NCI-H187 (cell line): ENCODE data around the gene FCN3.
A peak's percentile ranks its signal among the peaks of the same experiment; 100 is the strongest.
"Not testable (repeated sequence)": the region's sequence is repeated elsewhere in the genome, so short reads cannot be mapped to it uniquely, and the experiment has no call there.

Experiments
- DNase-seq, 2 experiments: peaks; one replicate each; lab custom pipeline; 2025; lab: John Stamatoyannopoulos, UW

The FCN3 gene

DNA sequence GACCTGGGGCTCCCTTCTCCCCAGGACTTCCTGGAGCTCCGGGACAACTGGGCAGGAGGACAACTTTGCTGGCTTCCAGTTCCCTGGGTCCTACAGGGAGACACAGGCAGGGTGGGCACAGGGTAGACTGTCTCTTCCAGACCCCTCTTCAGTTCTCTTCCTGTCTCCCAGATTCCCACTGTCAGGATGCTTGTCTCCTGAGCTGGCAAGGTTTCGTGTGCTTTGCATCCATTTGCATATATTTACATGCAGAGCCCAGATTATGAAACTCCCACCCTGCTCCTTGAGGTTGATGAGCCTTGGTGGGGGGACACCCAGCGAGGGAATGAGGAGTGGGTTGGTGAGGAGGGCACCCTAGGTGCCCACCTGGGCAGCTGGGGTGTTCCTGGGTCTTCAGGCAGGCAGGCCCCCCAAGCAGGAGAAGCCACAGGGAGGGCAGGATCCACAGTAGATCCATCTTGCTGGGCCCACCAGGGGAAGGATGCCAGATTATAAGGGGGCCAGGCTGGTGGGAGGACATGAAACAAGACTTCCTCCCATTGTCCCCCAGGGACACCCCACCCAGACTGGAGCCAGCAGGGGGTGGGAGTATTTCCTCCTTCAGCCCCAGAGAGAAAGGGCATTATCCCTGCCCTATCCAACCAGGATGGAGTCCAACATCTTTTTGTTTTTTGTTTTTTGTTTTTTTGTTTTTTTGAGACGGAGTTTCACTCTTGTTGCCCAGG is at the start of gene FCN3:
TSS of gene FCN3 (minus strand) at position 463 of the 725 bp plus-strand sequence. CDS start at position 457, 6 bp downstream.
- DNase-seq: no peak

DNA sequence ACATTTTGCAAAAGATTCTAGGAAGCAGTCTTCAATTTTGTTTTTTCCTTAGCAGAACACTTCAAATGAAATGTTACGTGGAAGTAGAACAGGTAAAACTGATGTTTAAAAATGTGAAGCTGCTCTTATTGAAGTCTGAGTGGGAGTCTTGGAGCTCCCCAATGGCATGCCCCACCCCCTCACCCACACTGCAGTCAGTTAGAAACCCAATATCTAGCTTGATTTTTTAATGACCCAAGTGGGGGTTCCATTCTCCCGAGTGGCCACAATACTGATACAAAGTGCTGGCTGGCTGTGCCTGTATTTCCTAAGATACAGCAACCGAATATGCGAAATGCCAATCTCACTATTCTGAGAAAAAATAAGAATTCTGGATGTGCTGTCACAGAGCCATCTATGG is 49.1 kb upstream of the FCN3 start:
- DNase-seq: no peak

DNA sequence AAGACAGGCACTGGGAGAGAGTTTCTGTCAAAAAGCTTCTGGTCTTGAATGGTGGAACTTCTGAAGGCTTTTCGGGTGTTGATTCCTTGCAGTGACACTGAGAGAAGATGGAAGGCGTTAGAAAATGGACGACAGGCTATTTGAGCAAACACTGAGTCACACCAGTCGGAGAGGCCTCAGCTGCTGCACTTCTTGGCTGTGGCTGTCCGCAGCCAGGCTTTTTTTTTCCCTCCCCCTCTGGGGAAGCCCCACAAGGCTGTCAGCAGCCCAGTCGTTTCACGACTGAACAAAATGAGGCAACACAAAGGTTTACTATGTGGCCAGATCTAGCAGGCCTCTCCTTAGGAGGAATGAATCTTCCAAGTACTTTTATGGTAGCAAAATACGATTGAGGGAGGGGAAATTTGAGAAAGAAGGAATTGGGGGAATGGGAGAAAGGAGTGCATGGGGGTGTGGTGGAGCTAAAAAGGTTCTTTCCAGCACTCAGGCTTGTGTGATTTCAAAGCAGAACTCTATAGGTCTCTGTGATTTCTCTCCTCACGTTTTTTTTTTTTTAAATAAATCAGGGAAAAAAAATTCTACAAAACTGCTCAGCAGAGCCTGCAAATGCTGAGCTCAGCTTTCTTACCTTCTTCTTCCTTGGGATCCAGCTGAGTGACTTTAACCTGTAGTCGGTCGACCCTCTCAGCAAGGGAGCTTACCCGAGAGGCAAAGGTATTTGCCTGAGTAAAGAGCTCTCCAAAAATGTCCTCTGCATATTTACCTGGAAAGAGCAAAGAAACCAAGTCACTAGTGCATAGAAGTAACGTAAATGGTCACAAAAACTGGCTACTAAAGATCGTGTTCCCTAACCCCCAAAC is 43.9 kb upstream of the FCN3 start:
- DNase-seq: no peak

DNA sequence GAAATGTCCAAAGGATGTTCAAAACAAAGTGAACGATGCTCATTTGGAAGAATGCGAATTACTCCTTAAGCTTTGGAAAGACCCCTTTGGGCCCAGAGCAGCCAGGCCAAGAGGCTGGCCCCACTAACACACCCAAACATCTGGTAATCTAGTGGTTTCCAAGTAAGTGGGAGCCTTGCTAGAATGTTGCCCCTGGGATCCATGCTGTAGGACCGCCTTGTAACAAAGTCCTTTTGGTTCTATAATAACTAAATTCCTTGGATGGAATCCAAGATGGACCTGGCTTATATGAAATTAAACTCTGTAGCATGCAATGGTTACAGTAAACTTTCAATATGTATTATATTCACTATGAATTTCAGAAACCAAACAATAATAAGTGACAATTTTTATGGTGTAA is 43.1 kb upstream of the FCN3 start:
- no peak for DNase-seq

DNA sequence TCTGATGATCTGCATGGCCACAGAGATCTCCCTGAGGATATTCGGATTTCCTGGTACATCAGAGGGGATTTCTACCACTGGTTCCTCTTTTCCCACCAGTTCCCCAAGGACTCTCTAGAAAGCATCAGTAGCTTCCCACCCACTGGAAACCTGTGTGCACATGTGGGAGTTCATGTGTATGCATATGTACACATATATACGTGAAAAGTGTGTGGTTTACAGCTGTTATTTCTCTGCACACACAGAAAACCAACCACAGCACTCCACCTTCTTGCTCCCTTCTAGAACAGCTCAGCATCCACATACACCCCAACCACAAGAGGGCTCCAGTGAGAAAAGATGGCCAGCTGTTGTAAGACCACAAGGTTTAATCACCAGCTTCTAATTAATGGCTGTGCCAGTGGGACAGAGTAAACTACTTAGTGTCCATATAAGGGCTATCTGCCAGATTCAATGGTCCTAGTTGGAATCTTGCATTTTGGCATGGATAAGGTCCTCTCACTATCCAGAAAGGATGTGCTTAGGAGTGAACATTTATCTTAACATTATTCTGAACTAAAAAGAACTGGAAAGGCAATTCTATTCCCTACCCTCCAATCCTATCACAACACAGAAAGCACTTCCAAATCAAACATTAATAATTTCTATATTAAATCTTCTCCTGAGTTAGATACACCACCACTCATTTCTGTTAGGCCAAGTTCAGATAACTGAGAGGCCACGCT is 41.9 kb upstream of the FCN3 start:
- peak in 1 of 2 experiments; percentile 20 for DNase-seq

DNA sequence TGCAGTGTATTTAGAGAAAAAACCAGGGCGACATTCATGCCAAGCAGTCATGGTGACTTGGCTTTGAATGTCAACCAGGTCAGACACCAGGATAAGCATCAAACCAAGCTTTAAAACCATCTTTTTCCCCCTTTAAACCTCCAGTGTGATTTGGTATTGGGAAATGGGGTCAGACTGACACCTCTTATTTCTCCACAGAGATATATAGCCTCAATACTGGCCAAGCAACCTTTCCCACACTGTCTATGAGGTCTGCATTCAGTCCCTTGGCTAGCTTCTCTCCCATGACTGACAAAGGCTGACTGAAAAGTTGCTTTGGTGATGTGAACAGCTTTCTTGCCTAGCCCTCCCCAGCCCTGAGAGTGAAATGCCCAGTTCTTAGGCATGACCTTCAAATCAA is 39.5 kb upstream of the FCN3 start:
- no peak for DNase-seq

DNA sequence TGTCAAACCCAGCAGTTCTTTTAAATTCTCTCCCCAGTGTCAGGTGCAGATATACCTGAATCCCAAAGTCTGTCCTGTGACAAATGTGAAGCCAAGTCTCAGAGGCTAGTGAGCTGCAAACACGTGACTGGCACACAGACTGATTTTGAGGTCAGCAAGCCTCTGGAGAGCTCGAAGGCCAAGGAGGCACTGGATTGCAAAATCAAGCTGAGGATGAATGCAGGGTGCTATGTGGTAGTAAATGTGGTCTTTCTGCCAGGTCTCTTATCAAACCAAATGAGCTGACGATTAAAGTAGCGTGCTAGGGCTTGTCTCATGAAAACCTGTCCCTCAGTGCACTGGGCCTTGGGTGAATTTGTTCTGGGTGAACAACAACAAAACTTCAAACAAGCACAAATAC is 38.4 kb upstream of the FCN3 start:
- DNase-seq: no peak

DNA sequence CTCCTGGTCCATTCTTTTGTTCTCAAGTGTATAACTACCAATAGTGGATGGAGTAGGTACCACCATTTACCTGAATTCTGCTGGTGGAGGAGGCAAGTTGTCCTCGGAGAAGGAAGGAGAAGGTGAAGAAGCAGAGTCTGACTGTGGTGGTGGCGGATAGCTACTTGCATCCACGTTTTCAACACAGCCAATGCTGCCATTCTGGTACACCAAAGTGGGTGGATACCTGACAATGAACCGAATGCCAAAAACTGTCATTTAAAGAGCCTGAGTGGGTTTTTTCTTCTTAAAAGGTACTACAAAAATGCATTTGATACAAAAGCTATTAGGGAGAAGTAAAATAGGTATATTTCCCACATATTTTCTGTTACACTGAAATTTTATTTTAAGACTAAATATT is 37.9 kb upstream of the FCN3 start:
- DNase-seq: no peak

DNA sequence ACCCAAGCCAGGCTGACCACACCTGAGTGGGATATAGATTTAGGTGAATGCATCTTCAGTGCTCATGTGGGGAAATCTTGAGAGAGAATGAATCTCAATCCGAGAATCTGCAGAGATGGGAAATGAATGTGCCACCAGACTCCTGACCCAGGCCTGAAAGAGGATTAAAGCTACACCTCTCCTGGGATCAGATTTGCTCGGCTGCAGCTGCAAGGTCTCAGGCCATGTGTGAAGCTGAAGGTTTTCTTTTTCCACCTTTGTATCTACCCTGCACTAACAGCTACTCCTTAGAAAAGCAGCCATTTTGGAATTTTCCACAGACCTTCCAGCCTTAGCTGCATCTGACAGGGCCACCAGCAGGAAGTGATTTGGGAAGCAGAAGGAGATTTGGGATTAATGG is 36.1 kb upstream of the FCN3 start:
- no peak for DNase-seq

DNA sequence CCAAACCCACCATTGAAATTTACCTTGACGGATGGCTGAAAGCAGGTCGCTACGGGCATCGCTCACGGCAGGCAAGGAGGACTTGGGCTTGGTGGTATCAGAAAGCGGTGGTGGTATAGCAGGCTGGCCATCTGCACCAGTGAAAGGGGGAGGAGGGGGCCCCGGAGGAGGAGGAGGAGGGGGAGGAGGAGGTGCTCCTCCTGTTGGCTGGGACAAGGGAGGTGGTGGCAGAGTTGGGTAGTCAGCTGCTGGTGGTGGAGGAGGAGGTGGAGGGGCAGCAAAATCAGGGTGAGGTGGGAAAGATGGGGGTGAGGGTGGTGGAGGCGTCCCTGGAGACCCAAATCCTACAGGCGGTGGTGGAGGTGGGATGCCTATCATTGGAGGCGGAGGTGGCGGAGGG is 35.0 kb upstream of the FCN3 start:
- no peak for DNase-seq

DNA sequence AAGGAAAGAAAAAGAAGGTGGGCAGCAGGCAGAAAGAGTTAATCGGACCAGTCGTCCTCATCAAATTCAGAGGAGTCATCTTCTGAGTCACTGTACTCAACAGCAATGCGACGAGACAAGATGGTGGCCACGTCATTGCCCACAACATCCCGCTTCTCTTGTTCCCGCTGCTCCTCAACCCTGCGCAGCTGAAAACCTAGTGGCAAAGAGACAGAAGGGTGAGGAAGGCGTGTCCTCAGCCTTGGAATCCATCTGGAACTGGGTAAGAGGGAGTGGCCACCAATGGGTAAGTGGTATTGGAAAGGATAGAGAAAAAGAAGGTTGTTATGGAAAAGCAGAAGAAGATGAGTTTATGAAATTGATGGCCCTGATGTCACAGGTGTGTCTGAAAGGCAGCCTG is 33.5 kb upstream of the FCN3 start:
- no peak for DNase-seq

DNA sequence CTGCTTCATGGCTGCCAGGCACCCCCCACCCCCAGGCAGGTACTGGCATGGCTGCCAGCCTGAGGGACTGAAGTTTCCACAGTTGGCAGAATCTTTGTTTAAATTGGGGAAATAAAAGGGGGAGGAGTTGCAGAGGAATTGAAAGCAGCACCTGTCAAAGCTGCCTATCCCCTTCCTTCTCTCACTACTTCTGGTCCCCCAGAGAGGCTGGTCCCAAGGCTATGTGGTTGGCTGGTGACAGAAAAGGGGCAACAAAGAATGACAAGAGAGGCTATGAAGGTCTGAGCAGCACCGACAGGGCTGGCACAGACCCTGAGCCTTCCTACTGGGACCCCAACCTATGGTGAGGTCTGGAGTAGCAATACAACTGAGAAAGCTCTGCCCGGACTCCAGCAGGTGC is 32.2 kb upstream of the FCN3 start:
- not testable (repeated sequence) for DNase-seq

DNA sequence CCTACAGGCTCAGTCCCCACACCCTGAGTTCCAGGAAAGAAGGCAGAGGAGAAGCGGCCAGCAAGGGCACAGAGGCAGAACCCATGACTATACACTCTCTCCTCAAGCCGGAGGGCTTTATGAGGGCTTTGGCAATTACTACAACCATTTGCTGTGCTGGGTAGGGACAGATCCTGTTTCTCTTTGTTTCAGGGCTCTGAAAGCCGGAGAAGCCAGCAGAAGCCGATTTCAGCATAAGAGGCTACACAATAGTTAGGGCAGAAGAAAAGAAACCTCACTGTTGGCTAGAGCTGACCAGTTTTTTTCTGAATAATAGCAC is 31.7 kb upstream of the FCN3 start:
- no peak for DNase-seq

DNA sequence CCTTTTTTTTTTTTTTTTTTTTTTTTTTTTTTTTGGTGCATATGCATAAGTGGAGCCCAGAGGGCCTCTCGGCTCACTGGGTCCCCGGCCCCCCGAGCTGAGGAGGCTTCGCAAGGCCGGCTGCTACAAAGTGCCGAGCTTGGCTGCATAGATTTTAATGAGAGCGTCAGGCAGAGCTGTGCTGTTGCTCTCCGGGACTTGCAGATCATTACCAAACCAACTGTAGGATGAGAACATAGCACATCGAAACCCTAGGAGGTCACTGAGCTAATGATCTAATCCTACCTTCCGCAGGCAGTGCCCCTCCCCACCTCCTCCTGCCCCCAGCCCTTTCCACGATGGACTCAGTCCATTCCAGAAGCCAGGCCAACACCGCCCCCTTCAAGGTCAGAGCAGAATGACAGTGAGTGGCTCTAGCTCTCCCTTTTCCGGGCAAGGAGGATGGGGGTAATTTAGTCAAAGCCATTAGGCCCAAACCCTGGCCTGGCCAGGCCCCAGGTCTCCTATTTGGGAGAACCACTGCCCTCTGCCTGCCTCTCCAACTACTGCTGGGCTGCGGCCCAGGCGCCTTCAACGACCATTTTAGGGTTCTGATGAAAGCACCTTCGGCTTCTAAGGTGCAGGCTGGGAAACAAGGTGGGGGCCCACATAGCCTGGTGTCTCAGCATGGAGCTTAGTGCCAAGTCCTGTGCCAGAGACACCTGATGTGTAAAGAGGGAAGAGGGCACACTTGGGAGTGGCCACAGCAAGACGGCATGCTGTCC is 31.2 kb upstream of the FCN3 start:
- not testable (repeated sequence) for DNase-seq

DNA sequence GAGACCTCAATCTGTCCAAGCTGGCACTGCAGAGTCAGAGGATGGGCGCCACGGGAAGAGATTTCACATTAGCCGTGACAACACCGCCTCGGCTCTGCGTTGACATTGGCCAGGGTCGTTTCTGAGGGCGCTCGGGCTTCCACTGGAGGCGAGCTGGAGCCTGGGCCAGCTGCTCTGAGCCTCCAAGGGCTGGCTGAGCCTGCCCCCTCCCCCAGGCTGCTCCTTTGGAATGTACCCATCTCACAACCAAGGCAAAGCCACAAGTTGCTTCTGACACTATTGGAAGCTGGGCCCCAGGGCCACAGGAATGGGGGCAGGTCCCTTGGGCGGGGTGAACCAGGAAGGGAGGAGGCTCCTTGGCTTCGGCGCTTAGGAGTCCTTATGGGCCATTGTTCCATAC is 30.4 kb upstream of the FCN3 start:
- no peak for DNase-seq

DNA sequence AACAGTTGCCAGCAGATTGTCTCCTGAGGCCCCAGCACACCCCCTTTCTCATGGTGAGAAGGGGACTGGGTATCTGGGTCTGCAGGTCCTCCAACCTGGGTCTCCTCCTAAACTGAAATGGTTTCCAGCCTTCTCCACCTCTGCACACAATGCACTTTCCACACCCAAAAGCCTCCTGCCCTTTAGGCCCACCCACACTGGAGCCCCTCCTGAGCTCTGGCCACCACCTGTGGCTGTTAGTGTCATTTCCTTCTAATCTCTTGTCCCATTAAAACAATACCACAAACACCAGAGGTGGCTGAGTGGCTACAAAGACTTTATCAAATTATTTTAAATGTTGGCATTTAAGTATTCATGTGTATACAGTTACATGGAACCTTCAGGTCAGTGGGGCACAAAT is 29.3 kb upstream of the FCN3 start:
- DNase-seq: no peak

DNA sequence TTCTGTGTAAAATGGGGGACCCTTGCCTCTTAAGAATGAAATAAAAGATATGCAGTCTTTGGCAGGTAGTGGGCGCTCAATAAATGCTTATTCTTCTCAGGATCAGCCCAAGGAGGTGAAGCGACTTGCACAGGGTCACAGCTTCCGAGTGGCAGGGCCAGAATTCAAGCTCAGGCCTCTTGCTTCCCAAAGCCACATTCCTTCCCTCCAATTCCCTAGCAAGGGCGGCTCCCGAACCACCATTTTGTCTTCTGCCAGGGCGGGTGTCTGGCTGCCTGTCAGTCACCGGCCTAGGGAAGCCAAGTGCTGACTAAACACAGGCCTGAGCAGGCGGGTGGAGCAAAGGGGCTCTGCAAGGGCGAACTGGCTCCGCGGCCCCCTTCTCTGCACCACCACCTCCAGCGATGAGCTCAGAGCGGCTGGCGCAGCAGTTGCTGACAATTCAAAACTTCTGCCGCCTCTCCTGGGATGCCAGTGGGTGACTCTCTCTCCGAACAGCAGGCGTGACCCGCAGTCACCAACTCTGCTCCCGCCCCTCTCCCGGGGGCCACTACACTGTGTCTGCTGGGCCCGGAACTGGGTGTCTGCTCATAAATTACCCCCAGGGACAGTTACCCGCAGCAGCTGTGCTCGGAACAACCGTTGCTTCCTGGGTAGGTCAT is 28.6 kb upstream of the FCN3 start:
- DNase-seq: no peak

DNA sequence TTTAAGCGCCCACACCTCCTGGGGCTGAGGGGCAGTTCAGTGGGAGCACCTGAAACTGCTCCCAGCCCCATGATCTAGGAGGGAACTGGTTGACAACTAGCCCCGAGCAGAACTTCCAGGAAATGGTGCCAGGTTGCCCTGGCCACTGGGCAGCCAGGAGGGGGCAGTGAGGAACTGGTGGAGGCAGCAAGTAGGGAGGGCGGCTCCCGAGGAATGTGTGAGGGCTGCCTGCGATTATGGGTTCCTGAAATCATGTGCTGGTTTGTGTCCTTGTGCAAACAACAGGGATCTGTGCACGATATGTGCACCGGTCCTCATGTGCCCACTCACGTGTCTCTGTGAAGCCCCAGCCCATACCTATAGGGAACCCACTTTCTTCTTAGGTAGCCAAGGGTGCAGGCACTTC is 27.7 kb upstream of the FCN3 start:
- no peak for DNase-seq

DNA sequence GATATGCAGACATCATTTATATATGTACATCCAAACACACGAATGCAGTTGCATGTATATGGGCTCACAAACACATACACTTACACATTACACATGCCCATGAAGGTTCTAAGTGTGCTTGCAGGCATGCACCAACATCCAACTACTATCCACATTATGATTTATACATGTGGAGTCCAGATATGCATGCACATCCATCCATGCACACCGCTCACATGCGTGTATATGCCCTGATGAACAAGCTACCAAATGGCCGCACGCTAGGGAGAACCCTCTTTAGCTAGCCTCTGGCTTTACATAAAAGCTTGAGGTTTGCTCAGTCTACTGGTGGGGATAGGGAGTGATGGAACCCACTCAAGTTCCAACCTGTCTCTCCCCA is 26.3 kb upstream of the FCN3 start:
- no peak for DNase-seq

DNA sequence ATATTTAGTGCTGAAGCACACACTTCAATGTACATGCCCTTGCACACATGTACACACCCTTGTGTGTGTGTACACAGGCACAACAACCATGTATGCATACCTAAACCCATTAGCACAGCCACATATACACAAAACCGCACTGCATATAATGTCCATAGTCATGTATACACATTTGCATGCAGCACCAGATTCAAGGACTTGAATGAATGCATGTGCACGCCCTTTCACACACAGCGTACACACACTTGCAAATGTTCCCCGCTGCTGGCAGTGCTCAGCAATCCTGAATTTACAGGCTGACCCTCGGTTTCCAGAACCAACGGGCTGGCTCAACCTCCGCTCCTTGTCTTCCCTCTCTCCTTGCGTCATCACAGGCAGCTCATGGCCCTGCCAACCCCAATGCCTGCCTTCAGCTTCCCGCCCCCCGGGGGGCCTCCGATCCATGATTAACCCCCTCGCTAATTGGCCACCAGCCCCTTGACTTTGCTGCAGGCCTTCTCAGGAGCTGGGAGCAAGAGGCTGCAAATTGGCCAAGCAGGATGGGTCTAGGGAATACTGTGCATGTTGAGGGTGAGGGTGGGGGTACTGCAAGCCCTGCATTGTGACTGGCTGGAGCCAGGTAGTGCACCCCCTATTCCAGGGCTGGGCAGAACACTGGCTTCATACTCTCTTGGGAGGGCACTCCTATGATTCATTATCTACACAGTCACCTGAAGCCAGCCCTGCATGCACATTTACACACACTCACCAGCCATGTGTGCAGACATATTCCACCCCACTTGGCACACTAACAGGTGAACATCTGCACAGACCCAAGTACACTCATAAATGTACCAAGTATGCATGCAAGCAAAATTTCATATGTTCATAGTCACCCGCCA is 25.7 kb upstream of the FCN3 start:
- DNase-seq: no peak
